ENCODE measurements around the gene TOX2. TPM values are rescaled to one million over a fixed set of nuclear protein-coding genes. Genes with fewer than 3 reads are reported as not detected.

The TOX2 gene
- total and polyA plus RNA-seq, 2 of the 8 experiments (the other 6 are each of a cell fraction or from before 2014, with no cell fraction given), result 1.8 to 3.4 TPM

GRCh38 chr20:44031781-44032582, 117.3 kb downstream of the TOX2 start:
- no peaks in the 10 kb centered on the region for H3K79me2 ChIP-seq (ENCODE audit: control insufficient read depth in 1 of 2, insufficient read depth in 2 of 2, low read length in 2 of 2)
- H4K5ac ChIP-seq (ENCODE audit: insufficient read length, low read depth, low read length), result no peak overlapping the region
- ChIA-PET CTCF (ENCODE audit: partially characterized antibody) (interaction anchor here (0.5 to 1.9 kb wide), 3 partner anchors 32 to 282 kb away, joined by 3 to 5 read pairs (median 4); no protein-coding TSS in a partner anchor), POLR2A (ENCODE audit: partially characterized antibody) (interaction anchor here (0.6 kb wide), 1 partner anchor 282 kb away, joined by 3 read pairs; no protein-coding TSS in a partner anchor)
- DNase-seq (ENCODE audit: low read depth in 1 of 2, low spot score in 2 of 2), result no peak
- H3K36me3 ChIP-seq (ENCODE audit: control insufficient read depth in 2 of 4, insufficient read depth in 4 of 4, low read length in 3 of 4), result no peaks in the 10 kb centered on the region
- H3K56ac ChIP-seq (replicated peaks; ENCODE audit: insufficient read length, low read depth, low read length), result no peak overlapping the region
- H3K9ac ChIP-seq (replicated peaks in 1 of 4; ENCODE audit: extremely low read depth in 1 of 4, low read depth in 3 of 4, low read length in 3 of 4), result no peak overlapping the region
- H2AFZ ChIP-seq (ENCODE audit: low read length), result no peak overlapping the region
- H4K8ac ChIP-seq (ENCODE audit: extremely low read depth, insufficient read depth, low read length), result peak overlapping the region; percentile 28; the same call in 1 of the 2 replicates
- no peaks in the 10 kb centered on the region for H3K79me1 ChIP-seq (ENCODE audit: low read depth, low read length)
- H3K23ac ChIP-seq (ENCODE audit: insufficient read length), result no peak overlapping the region
- H3K27ac ChIP-seq (ENCODE audit: low read depth, low read length), result no peak overlapping the region
- H3K4me2 ChIP-seq (ENCODE audit: insufficient read depth in 1 of 2, low read depth in 2 of 2, low read length in 2 of 2), result no peak overlapping the region
- no peak overlapping the region for H2BK20ac ChIP-seq (ENCODE audit: low read length)
- 85% methylated on average over 12 of the region's 12 CpGs; no CpG with 5 or more reads in 1 of the 2 experiments for WGBS, 2 experiments (ENCODE audit: extremely low coverage in 1 of 2, insufficient coverage in 1 of 2, insufficient read length in 1 of 2, insufficient replicate concordance in 2 of 2, low coverage in 1 of 2, low lambda C conversion rate in 2 of 2, missing lambda C conversion rate in 1 of 2)
- no peak overlapping the region for H2BK5ac ChIP-seq (ENCODE audit: low read depth, low read length)
- no peaks in the 10 kb centered on the region for H3K23me2 ChIP-seq (ENCODE audit: low read depth, low read length)
- H3K4me3 ChIP-seq (ENCODE audit: extremely low read depth in 1 of 4, insufficient read depth in 2 of 4, low read depth in 3 of 4, low read length in 4 of 4), result no peak overlapping the region
- no peak overlapping the region for H2BK12ac ChIP-seq (ENCODE audit: low read depth, low read length)
- no peak overlapping the region for H3K4ac ChIP-seq (replicated peaks; ENCODE audit: insufficient read length, low read depth, low read length)
- no peaks in the 10 kb centered on the region for H4K20me1 ChIP-seq (replicated peaks in 1 of 2; ENCODE audit: control insufficient read depth in 1 of 2, insufficient read depth in 2 of 2, low read length in 2 of 2)
- no peak overlapping the region for H4K91ac ChIP-seq (replicated peaks; ENCODE audit: insufficient read length, low read length)
- H2AK5ac ChIP-seq (ENCODE audit: low read depth, low read length), result no peak overlapping the region
- no peak overlapping the region; the same call in 1 of the 2 replicates for H3K18ac ChIP-seq (ENCODE audit: extremely low read depth, low read length)
- no peak overlapping the region for H3K14ac ChIP-seq (ENCODE audit: insufficient read length)
- no peak for FAIRE-seq
- H2BK120ac ChIP-seq (replicated peaks; ENCODE audit: low read depth, low read length), result no peak overlapping the region
- H3K9me3 ChIP-seq (ENCODE audit: insufficient read depth in 2 of 2, low read depth in 1 of 2, low read length in 1 of 2), result no peaks in the 10 kb centered on the region
- no peak overlapping the region for H2BK15ac ChIP-seq (ENCODE audit: low read length)
- H3K27me3 ChIP-seq (replicated peaks in 1 of 4; ENCODE audit: control insufficient read depth in 3 of 4, extremely low read depth in 1 of 4, insufficient read depth in 3 of 4, low read length in 3 of 4), result no peaks in the 10 kb centered on the region
- TF ChIP-seq SRF (IDR thresholded peaks at IDR 0.05; ENCODE audit: low read depth, low read length), result no peak
- TF ChIP-seq ZNF274 (IDR thresholded peaks at IDR 0.05; ENCODE audit: borderline replicate concordance, extremely low read depth, low read length), result no peak
- TF ChIP-seq HDAC2 (IDR thresholded peaks at IDR 0.05; ENCODE audit: borderline replicate concordance in 1 of 2, low read depth in 2 of 2, low read length in 2 of 2), result no peak
- TF ChIP-seq, protein P1, sequence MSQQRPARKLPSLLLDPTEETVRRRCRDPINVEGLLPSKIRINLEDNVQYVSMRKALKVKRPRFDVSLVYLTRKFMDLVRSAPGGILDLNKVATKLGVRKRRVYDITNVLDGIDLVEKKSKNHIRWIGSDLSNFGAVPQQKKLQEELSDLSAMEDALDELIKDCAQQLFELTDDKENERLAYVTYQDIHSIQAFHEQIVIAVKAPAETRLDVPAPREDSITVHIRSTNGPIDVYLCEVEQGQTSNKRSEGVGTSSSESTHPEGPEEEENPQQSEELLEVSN (IDR thresholded peaks at IDR 0.05), result no peak
- TF ChIP-seq ASH2L (IDR thresholded peaks at IDR 0.05; ENCODE audit: low read length), result no peak
- TF ChIP-seq, protein P2, sequence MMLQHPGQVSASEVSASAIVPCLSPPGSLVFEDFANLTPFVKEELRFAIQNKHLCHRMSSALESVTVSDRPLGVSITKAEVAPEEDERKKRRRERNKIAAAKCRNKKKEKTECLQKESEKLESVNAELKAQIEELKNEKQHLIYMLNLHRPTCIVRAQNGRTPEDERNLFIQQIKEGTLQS (IDR thresholded peaks at IDR 0.05; ENCODE audit: insufficient read depth, low read depth, low read length), result no peak
- no peak for TF ChIP-seq NANOG (IDR thresholded peaks at IDR 0.05; ENCODE audit: insufficient read depth, low read depth, low read length, poor library complexity, severe bottlenecking)
- TF ChIP-seq CREB1 (IDR thresholded peaks at IDR 0.05), result no peak
- no peaks in the 10 kb centered on the region; a peak in 1 of 7 replicates for H3K4me1 ChIP-seq (replicated peaks in 1 of 4; ENCODE audit: control insufficient read depth in 3 of 4, insufficient read depth in 4 of 4, low read length in 3 of 4)

Data from H1 (cell line).